Middle frontal gyrus (tissue), 1 donor: ENCODE results near the gene NXF1.
"Not testable (repeated sequence)": the region's sequence is repeated elsewhere in the genome, so short reads cannot be mapped to it uniquely, and the experiment has no call there.

Experiments used
- DNase-seq: peaks from one replicate; pipeline ENCODE4 v3.0.0-alpha.2; 2015; ENCODE audit warnings: low spot score; ENCODE audit errors: extremely low spot score

Gene NXF1

DNA sequence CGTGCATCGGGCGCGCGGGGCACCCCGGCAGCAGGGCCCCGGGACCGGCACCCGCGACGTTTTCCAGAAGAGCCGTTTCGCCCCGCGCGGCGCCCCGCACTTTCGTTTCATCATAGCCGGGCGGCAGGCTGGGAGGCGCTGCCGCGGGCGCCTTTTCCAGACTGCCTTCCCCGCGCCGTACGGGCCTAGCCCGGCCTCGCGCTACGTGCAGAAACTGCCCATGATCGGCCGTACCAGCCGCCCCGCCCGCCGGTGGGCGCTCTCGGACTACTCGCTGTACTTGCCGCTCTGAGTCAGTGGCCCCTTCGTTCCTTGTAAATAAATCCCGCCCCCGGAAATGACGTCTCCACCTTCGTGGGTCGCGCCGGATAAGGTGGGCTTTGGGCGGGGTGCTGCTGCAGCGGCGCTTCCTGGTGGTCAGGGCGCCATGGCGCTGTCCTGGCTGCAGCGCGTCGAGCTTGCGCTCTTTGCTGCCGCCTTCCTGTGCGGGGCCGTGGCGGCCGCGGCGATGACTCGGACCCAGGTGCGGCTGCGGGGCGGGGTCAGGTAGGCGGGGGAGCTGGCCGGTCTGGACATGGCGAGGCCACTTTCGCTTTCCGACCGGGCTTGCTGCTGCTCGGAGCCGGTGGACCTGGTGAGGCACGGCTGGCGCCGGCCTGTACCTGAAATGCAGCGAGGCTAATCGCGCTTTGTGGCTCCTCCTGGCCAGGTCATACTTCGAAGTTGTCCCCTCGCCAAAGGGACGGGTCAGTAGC is 18.1 kb downstream of the NXF1 start, which contains the start of gene TMEM179B:
Gene TMEM179B (plus strand): TSS at position 398 of the 755 bp plus-strand sequence. CDS start 30 bp downstream, at position 428.
- DNase-seq, result peak; percentile 92

GRCh38 chr11:62786318-62787004 is 18.8 kb downstream of the NXF1 start:
- DNase-seq, result no peak

GRCh38 chr11:62782753-62783152 is 22.5 kb downstream of the NXF1 start:
- DNase-seq, result no peak

GRCh38 chr11:62778441-62778840 is 26.8 kb downstream of the NXF1 start:
- DNase-seq, result no peak

GRCh38 chr11:62777389-62777788 is 27.9 kb downstream of the NXF1 start:
- DNase-seq, result no peak

- no peak for DNase-seq
These were observed 29.6 kb downstream of the NXF1 start for GRCh38 chr11:62775646-62776045.

- DNase-seq, result no peak
These were observed 30.8 kb downstream of the NXF1 start for GRCh38 chr11:62774407-62774806.

DNA sequence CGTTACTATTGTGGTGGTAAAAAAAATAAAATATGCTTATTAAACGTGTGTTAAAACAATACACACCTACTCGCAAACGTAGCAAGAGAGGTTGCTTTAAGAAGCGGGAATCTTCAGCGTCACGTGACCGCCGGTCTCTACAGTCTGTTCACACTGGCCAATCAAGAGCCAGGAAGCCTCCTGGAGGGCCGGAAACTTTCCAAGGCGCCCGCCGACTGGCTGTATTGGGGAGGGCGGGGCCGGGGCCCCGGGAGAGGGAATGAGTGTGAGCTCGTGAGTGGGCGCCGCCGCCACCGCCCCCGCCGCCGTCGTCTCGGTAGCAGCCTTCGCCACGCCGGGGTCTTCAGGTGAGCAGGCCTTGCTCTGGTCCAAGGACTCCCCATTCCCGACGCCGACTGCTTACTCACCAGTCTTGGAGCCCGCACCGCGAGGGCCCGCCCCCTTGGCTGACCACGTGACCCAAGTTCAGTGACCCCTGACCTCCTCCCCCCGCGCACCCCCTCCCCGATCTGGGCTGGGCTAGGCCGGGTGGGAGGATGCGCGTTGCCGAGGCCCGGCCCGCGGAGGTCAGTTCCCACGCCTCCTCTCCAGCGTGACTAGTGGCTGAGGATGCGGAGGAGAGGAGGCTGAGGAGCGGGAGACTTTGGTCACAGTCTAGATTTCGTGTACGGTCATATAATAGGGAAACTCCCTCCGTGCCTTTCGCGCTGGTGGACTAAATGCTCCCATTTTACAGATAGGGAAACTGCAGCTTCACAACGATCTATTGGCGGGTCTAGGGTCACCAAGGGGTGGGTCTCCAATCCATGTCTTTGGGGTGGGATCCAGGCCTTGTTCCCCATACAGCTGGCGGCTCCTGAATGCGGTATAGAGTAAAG is 33.9 kb downstream of the NXF1 start, which contains the start of gene TAF6L:
Gene TAF6L (plus strand): TSS at position 253 of the 878 bp plus-strand sequence. CDS start 4,388 bp downstream, outside the sequence.
- peak; percentile 96 for DNase-seq

- no peak for DNase-seq
These were observed 34.5 kb downstream of the NXF1 start for GRCh38 chr11:62770778-62771143.

DNA sequence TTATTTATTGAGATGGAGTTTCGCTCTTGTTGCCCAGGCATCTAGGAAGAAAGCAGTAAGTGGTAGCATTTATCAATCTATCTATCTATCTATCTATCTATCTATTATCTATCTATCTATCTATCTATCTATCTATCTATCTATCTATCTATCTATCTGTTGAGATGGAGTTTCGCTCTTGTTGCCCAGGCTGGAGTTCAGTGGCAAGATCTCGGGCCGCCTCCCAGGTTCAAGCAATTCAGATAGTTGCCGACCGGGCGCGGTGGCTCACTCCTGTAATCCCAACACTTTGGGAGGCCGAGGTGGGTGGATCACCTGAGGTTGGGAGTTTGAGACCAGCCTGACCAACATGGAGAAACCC is 44.4 kb downstream of the NXF1 start:
- not testable (repeated sequence) for DNase-seq

DNA sequence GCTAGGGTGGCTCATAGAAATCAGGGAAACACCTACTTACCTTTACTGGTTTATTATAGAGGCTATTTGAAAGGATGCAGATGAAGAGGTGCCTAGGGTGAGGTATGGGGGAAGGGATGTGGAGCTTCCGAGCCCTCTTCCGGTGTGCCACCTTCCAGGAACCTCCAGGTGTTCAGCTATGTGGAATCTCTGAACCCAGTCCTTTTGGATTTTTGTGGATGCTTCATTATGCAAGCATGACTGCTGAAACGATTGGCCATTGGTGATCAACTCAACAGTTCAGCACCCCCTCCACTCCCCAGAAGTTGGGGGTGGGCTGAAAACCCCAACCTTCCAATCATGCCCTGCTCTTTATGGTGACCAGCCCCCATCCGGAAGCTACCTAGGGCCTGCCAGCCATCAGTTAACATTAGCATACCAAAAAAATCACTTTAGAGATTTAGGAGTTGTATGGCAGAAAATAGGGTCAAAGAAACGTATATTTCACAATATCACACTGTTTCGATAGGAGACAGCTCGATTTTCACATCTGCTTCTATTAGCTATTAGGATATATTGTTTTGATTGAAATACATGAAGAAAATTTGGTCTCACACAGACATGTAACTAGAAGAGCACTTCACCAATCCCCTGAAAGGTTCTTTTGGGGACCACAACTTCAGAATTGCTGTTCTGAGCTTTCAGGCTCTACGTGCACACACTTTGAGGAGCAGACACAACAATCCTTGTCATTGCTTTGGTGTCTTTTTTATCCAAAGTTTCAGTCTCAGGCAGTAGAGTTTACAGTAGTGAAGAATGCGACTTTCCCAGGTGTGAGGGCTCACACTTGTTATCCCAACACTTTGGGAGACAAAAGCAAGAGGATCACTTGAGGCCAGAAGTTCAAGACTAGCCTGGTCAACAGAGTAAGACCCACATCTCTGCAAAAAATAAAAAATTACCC is 47.1 kb downstream of the NXF1 start:
- no peak for DNase-seq

GRCh38 chr11:62755086-62755615 is 50.1 kb downstream of the NXF1 start:
- DNase-seq, result no peak

DNA sequence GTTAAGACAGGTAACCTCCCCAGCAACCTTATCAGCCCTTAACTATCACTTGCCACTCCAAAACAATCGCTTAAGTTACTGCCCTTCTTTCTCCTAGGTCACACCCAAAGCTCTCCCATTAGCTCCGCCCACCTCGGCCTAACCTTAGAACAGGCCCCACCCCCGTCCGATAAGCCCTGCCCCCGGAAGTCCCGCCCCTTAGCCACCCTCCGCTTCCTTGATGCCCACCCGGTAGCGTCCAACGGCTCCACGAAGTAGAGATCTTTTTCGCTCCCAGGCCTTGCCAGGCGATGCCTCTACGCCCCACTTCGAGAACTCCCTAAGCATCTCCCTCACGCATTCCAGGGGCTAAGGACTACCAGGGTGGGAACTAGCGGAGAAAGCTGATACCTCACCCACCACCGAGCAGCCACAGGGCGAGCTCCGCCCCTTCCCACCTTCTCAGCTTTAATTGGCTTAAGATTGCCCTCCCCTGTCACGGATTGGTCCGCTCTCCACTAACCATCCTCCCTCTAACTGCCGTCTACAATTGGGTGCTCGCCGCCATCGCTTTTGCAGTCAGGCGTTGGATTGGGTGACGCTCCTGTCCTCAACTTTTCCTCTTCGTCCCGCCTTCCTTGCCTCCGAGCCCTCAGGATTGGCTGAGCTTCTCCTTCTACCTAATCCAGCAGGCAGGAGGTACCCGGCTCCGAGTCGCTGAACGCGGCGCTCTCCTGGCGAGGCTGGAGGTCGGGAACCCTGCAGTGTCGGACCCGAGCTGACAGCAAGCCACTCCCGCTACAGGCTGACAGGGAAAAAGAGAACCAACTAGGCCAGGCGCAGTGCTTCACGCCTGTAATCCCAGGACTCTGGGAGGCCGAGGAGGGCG is 51.3 kb downstream of the NXF1 start, which contains the start of gene ZBTB3:
Gene ZBTB3 (minus strand): TSS at position 425 of the 868 bp plus-strand sequence. CDS start 496 bp downstream, outside the sequence.
- DNase-seq, result peak; percentile 95

DNA sequence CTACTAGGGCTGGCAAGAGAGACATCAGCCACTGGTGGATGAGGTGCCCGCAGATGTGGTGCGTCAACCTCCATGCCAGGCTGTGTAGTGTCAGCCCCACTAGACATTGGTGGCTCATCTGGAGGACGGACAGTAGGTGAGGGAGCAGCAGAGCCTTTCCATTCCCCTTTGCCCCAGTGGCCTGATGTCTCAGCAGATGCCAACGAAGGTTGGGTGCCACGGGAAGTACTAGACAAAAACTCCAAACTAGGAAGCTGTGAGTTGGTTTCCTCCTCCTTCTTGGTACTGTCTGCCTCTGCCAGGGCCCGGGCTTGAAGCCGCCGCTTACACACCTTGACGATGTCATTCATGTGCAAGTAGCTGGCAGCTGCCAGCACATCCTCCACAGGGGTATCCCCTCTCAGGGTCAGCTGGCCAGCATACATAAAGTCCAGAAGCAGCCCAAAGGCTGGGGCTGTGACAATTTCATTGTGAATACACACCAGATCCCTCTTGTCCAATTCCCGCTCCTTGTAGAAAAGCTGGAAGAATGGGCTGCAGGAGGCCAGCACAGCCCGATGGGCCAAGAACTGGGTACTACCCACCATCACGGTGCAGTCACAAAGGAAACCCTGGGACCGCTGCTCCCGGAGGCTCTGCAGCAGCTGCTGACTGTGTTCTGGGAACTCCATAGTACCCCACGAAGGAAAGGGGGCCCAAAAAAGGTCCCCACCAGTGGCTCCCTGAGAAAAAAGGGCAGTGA is 52.1 kb downstream of the NXF1 start:
- DNase-seq, result no peak

- DNase-seq, result no peak
These were observed 53.0 kb downstream of the NXF1 start for GRCh38 chr11:62752177-62752785.

GRCh38 chr11:62749931-62750330 is 55.3 kb downstream of the NXF1 start:
- not testable (repeated sequence) for DNase-seq

- no peak for DNase-seq
These were observed 57.6 kb downstream of the NXF1 start for GRCh38 chr11:62747475-62748160.
